Esophagus muscularis mucosa (tissue), 4 donors: ENCODE data around the gene INCENP. TPM values are rescaled to one million over a fixed set of nuclear protein-coding genes. Genes with fewer than 3 reads are reported as not detected.

Experiments used
- DNase-seq: peaks from one replicate; pipeline ENCODE4 v3.0.0-alpha.2; 2017; ENCODE audit errors: extremely low spot score
- H3K27ac ChIP-seq, 4 donors: fragments of 200-600 bp; sonication (generic); replicated peaks in 1 of 4; 1 replicate in 3 of 4; 2 replicates in 1 of 4; pipeline ENCODE4 v1.5.1; 2016 to 2019; ENCODE audit warnings: mild to moderate bottlenecking in 1 of 4
- H3K27me3 ChIP-seq, 4 donors: fragments of 200-600 bp; sonication (generic); one replicate each; pipeline versions ENCODE4 v1.5.1 to v1.6.0; 2016 to 2019
- H3K36me3 ChIP-seq, 4 donors: fragments of 200-600 bp; sonication (generic); one replicate each; pipeline ENCODE4 v1.5.1; 2016 to 2019
- H3K4me1 ChIP-seq, 4 donors: fragments of 200-600 bp; sonication (generic); one replicate each; pipeline ENCODE4 v1.5.1; 2016 to 2019
- H3K4me3 ChIP-seq, 4 donors: fragments of 200-600 bp; sonication (generic); 1 replicate in 2 of 4; 2 replicates in 2 of 4; pipeline ENCODE4 v1.5.1; 2016 to 2019; ENCODE audit warnings: mild to moderate bottlenecking in 4 of 4, moderate library complexity in 1 of 4
- H3K9me3 ChIP-seq, 4 donors: fragments of 200-600 bp; sonication (generic); 1 replicate in 3 of 4; 2 replicates in 1 of 4; pipeline ENCODE4 v1.5.1; 2016 to 2019
- EP300 ChIP-seq: sonication (generic); formaldehyde crosslinking; IDR thresholded peaks from one replicate; pipeline ENCODE4 v1.6.1; 2017; ENCODE audit warnings: antibody characterized with exemption
- POLR2A ChIP-seq: fragments of 450-650 bp; IDR thresholded peaks from one replicate; pipeline ENCODE4 v1.6.1; 2017; ENCODE audit warnings: antibody characterized with exemption, moderate library complexity, mild to moderate bottlenecking, low read depth
- POLR2AphosphoS5 ChIP-seq, 2 donors: sonication (generic); formaldehyde crosslinking; IDR thresholded peaks; one replicate each; pipeline ENCODE4 v1.6.1; 2017; ENCODE audit warnings: antibody characterized with exemption in 2 of 2
- WGBS: methylation state at CpG from one replicate; pipeline ENCODE4 v1.1.5; 2018; 5-methylcytosine and 5-hydroxymethylcytosine counted together
- intact Hi-C: fragments of 100-400 bp; cut with DNase I; formaldehyde crosslinking; loops from one replicate; pipeline ENCODE4 v1.15.1; 2023
- total RNA-seq, 4 donors: library from RNA; depleted of rRNA; stranded (reverse); fragments of >200 nt; gene quantifications; one replicate each; pipeline versions ENCODE4 v1.1.0 to v1.2.1, GENCODE V29; 2016
- TF ChIP-seq, protein P1 (sequence below), 3 experiments: fragments of 200-600 bp in 2 of 3; fragments of 450-650 bp in 1 of 3; sonication (generic) in 2 of 3; IDR thresholded peaks; one replicate each; pipeline ENCODE4 v1.5.1; 2017 to 2019; ENCODE audit warnings: antibody characterized with exemption in 3 of 3, mild to moderate bottlenecking in 2 of 3, moderate library complexity in 1 of 3

Gene INCENP
- total RNA-seq, 4 donors from 2014 or later = 13.8 to 20.3 (median 16.0) TPM

DNA sequence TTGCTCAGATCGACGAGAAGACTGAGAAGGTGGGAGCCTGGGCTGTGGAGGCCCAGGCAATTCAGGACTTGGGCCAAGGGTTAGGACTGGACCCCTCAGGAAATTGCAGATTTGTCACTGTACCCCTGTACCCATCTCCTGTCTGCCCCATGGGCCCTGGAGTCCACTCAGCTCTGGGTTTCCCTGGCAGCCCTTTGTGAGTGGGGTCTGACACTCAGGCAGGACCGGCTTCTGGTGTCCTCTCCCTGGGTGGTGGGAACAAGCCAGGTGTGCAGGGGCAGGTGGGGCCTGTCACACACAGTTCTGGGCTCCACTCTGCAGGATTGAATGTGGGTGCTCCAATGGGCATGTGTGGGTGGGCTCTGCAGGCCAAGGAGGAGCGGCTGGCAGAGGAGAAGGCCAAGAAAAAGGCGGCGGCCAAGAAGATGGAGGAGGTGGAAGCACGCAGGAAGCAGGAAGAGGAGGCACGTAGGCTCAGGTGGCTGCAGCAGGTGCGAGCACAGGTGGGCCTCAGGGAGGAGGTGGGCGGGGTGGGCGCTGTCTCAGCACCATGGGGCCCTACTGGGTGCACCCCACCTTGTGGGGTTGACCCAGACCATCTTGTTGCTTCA is 21.6 kb downstream of the INCENP start:
- TF ChIP-seq EP300 = no peak
- TF ChIP-seq, protein P1, sequence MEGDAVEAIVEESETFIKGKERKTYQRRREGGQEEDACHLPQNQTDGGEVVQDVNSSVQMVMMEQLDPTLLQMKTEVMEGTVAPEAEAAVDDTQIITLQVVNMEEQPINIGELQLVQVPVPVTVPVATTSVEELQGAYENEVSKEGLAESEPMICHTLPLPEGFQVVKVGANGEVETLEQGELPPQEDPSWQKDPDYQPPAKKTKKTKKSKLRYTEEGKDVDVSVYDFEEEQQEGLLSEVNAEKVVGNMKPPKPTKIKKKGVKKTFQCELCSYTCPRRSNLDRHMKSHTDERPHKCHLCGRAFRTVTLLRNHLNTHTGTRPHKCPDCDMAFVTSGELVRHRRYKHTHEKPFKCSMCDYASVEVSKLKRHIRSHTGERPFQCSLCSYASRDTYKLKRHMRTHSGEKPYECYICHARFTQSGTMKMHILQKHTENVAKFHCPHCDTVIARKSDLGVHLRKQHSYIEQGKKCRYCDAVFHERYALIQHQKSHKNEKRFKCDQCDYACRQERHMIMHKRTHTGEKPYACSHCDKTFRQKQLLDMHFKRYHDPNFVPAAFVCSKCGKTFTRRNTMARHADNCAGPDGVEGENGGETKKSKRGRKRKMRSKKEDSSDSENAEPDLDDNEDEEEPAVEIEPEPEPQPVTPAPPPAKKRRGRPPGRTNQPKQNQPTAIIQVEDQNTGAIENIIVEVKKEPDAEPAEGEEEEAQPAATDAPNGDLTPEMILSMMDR (IDR thresholded peaks at IDR 0.05) = no peak
- TF ChIP-seq POLR2A = no peak
- no peak for TF ChIP-seq POLR2AphosphoS5 (IDR thresholded peaks at IDR 0.05)
- Histone ChIP-seq H3K27ac (no peak overlapping the region), H3K27me3 (no peaks in the 10 kb centered on the region), H3K36me3 (peaks cover 46 to 99% (median 84%) of the 10 kb centered on the region in 4 donors), H3K4me3 (no peak overlapping the region), H3K9me3 (no peaks in the 10 kb centered on the region), H3K4me1 (no peaks in the 10 kb centered on the region)
- DNase-seq = no peak
- intact Hi-C loops = no loop called here
- 95% methylated on average over 9 of the region's 11 CpGs for WGBS

- Histone ChIP-seq H3K36me3 (peaks cover 42 to 99% (median 83%) of the 10 kb centered on the region in 4 donors), H3K27ac (no peak overlapping the region), H3K4me3 (no peak overlapping the region), H3K27me3 (no peaks in the 10 kb centered on the region), H3K4me1 (no peaks in the 10 kb centered on the region), H3K9me3 (no peaks in the 10 kb centered on the region)
- TF ChIP-seq EP300 (no peak), POLR2A (no peak), POLR2AphosphoS5 (IDR thresholded peaks at IDR 0.05) (no peak)
- TF ChIP-seq, protein P1 (IDR thresholded peaks at IDR 0.05) = no peak
- intact Hi-C loops = no loop called here
- DNase-seq = no peak
- 94% methylated on average over 36 of the region's 36 CpGs for WGBS
These were observed 22.8 kb downstream of the INCENP start for GRCh38 chr11:62146476-62147200.

- 96% methylated on average over 7 of the region's 12 CpGs for WGBS
- no peak overlapping the region for H3K4me3 ChIP-seq
- no peaks in the 10 kb centered on the region for H3K9me3 ChIP-seq
- intact Hi-C loops = no loop called here
- TF ChIP-seq EP300 (no peak), POLR2AphosphoS5 (IDR thresholded peaks at IDR 0.05) (no peak), POLR2A (no peak)
- TF ChIP-seq, protein P1 (IDR thresholded peaks at IDR 0.05) = no peak
- no peak for DNase-seq
- peaks cover 0 to 4% (median 2%) of the 10 kb centered on the region in 4 donors for H3K4me1 ChIP-seq
- peaks cover 44 to 99% (median 84%) of the 10 kb centered on the region in 4 donors for H3K36me3 ChIP-seq
- no peaks in the 10 kb centered on the region for H3K27me3 ChIP-seq
- H3K27ac ChIP-seq = no peak overlapping the region
These were observed 23.7 kb downstream of the INCENP start for GRCh38 chr11:62147545-62147944.

GRCh38 chr11:62148271-62148980 is 24.6 kb downstream of the INCENP start:
- H3K27ac ChIP-seq = no peak overlapping the region
- H3K36me3 ChIP-seq = peaks cover 44 to 94% (median 84%) of the 10 kb centered on the region in 4 donors
- H3K27me3 ChIP-seq = no peaks in the 10 kb centered on the region
- no peaks in the 10 kb centered on the region for H3K9me3 ChIP-seq
- DNase-seq = no peak
- H3K4me1 ChIP-seq = peaks cover 0 to 8% (median 4%) of the 10 kb centered on the region in 4 donors
- 92% methylated on average over 10 of the region's 10 CpGs for WGBS
- intact Hi-C loops = no loop called here
- TF ChIP-seq EP300 (no peak), POLR2A (no peak), POLR2AphosphoS5 (IDR thresholded peaks at IDR 0.05) (no peak)
- TF ChIP-seq, protein P1 (IDR thresholded peaks at IDR 0.05) = no peak
- H3K4me3 ChIP-seq = no peak overlapping the region
